KMS-11 (cell line): ENCODE data around the gene SYNE1.

ENCODE experiments used
- H2AFZ ChIP-seq: fragments of 200-600 bp; sonication (generic); 2 replicates; pipeline ENCODE4 v1.6.1; 2016; ENCODE audit warnings: antibody characterized with exemption, mixed run types, low read depth
- H3K27ac ChIP-seq: fragments of 200-600 bp; sonication (generic); 2 replicates; pipeline ENCODE4 v1.6.1; 2016; ENCODE audit warnings: mild to moderate bottlenecking, mixed run types
- H3K27me3 ChIP-seq: fragments of 200-600 bp; sonication (generic); 2 replicates; pipeline ENCODE4 v1.6.1; 2017; ENCODE audit warnings: mild to moderate bottlenecking, low read depth, mixed run types, moderate library complexity; ENCODE audit not compliant: insufficient read depth
- H3K36me3 ChIP-seq: fragments of 200-600 bp; sonication (generic); 2 replicates; pipeline ENCODE4 v1.6.1; 2017; ENCODE audit warnings: mild to moderate bottlenecking, mixed run types; ENCODE audit not compliant: insufficient read depth
- H3K4me1 ChIP-seq: fragments of 200-600 bp; sonication (generic); 2 replicates; pipeline ENCODE4 v1.6.1; 2016; ENCODE audit warnings: mild to moderate bottlenecking, low read depth, mixed run types; ENCODE audit not compliant: poor library complexity, severe bottlenecking
- H3K4me2 ChIP-seq: fragments of 200-600 bp; sonication (generic); 2 replicates; pipeline ENCODE4 v1.7.0; 2016; ENCODE audit warnings: mild to moderate bottlenecking, mixed run types
- H3K4me3 ChIP-seq: fragments of 200-600 bp; sonication (generic); IDR thresholded peaks from 2 replicates; pipeline ENCODE4 v1.6.1; 2017; ENCODE audit warnings: low read depth, low read length, mixed read lengths; ENCODE audit not compliant: insufficient read depth
- H3K79me2 ChIP-seq: fragments of 200-600 bp; sonication (generic); 2 replicates; pipeline ENCODE4 v1.6.1; 2016; ENCODE audit warnings: low read depth, mixed run types; ENCODE audit not compliant: insufficient read depth
- H3K9ac ChIP-seq: fragments of 200-600 bp; sonication (generic); 2 replicates; pipeline ENCODE4 v1.6.1; 2016; ENCODE audit warnings: mild to moderate bottlenecking, mixed run types
- H4K20me1 ChIP-seq: fragments of 200-600 bp; sonication (generic); 2 replicates; pipeline ENCODE4 v1.6.1; 2016; ENCODE audit warnings: mild to moderate bottlenecking, mixed run types; ENCODE audit not compliant: insufficient read depth
- TF ChIP-seq, protein P1 (sequence below): fragments of 200-600 bp; sonication (generic); conservative IDR thresholded peaks from 2 replicates; pipeline ENCODE4 v1.6.1; 2017; ENCODE audit warnings: low read depth, mild to moderate bottlenecking, antibody characterized with exemption, low read length, moderate library complexity, mixed read lengths

Gene SYNE1

DNA sequence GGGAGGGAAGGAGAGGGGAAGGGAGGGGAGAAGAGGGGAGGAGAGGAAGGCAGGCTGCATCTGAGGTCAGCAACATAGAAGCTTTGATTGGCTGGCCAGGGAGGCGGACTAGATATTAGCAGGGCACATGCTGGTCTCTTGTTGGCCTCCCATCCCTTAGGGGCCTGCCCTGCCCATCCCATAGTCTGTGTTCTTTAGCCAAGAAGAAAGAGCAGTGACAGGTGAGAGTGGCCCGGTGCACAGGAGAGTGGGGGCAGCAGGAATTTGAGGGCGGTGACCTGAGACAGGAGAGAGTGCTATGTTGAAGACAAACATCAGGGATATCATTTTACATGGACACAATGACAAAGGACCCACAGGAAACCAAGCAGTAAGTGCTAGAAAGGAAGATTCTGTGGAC, 413.5 kb downstream of the SYNE1 start:
- no peak overlapping the region for H3K4me3 ChIP-seq
- no peaks in the 10 kb centered on the region for H3K27me3 ChIP-seq
- H3K9ac ChIP-seq = no peak overlapping the region
- no peaks in the 10 kb centered on the region for H3K79me2 ChIP-seq
- H3K36me3 ChIP-seq = peaks cover 3% of the 10 kb centered on the region; the same call in 1 of the 2 replicates
- H3K4me2 ChIP-seq = no peak overlapping the region
- TF ChIP-seq, protein P1, sequence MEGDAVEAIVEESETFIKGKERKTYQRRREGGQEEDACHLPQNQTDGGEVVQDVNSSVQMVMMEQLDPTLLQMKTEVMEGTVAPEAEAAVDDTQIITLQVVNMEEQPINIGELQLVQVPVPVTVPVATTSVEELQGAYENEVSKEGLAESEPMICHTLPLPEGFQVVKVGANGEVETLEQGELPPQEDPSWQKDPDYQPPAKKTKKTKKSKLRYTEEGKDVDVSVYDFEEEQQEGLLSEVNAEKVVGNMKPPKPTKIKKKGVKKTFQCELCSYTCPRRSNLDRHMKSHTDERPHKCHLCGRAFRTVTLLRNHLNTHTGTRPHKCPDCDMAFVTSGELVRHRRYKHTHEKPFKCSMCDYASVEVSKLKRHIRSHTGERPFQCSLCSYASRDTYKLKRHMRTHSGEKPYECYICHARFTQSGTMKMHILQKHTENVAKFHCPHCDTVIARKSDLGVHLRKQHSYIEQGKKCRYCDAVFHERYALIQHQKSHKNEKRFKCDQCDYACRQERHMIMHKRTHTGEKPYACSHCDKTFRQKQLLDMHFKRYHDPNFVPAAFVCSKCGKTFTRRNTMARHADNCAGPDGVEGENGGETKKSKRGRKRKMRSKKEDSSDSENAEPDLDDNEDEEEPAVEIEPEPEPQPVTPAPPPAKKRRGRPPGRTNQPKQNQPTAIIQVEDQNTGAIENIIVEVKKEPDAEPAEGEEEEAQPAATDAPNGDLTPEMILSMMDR = no peak
- no peaks in the 10 kb centered on the region for H3K4me1 ChIP-seq
- no peak overlapping the region for H2AFZ ChIP-seq
- no peaks in the 10 kb centered on the region for H4K20me1 ChIP-seq
- H3K27ac ChIP-seq = no peak overlapping the region

DNA sequence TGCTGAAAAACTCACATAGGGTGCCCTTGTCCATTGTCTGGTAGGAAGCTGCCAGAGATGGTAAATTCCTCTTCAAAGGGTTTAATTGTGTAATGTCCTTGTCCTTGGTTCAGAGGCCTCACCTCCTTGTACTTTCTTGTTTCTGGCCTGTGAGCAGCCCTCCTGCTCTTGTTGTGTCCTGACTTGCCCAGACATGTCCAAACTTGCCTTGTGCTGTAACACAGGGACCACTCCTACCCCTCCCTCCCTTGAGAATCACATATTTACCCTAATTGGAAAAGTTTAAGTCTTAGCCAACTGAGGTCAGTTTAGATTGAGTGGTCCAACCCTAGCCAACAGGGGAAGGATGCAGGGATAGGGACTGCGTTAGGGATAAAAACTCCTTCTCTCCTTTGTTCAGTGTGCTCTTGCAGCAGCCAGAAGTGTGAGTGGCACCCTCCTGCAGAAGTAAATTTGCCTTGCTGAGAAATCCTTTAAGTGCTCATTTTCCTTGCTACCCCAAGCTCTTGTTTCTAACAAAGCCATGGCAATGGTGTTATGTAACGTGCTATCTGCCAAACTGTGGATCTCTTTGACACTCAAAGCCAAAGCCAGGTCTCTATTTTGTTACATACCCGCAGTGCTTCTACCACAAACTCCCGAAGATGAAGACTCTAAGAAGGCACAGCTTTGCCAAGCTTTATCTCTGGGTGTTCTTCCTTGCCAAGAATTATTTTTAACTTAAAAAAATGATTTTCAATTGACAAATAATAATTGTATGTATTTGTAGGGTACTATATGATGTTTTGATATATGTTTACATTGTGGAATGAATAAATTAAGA, 415.1 kb downstream of the SYNE1 start:
- Histone ChIP-seq H3K4me1 (no peaks in the 10 kb centered on the region), H3K9ac (no peak overlapping the region), H3K36me3 (0 out of 2 replicates have a peak, but pooled peaks cover 3% of the 10 kb centered on the region)

DNA sequence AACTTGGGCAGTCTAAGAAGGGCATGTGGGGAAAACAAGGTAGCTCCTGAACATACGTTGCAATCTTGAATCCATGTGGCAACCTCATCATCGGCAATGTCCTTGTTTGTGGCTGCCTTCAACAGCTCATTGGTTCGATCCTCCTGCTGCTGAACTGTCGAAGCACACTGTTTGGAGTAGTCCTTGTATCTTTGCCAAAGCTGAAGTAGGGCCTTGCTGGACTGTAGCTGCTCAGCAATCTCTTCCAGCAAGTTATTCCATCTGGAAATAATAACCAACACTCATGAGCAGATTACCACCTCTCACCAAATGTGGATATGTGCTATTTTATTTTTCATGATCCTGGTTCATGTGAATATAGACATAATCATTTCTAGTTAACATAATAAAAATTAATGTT, 416.4 kb downstream of the SYNE1 start:
- Histone ChIP-seq H3K4me2 (no peak overlapping the region), H3K36me3 (0 out of 2 replicates have a peak, but pooled peaks cover 3% of the 10 kb centered on the region), H3K4me3 (no peak overlapping the region), H3K4me1 (no peaks in the 10 kb centered on the region), H4K20me1 (no peaks in the 10 kb centered on the region), H2AFZ (no peak overlapping the region), H3K27me3 (no peaks in the 10 kb centered on the region), H3K27ac (no peak overlapping the region), H3K9ac (no peak overlapping the region), H3K79me2 (no peaks in the 10 kb centered on the region)
- TF ChIP-seq, protein P1 = no peak

More for the DNA sequence above, 415.1 kb downstream of the SYNE1 start:
- TF ChIP-seq, protein P1 = no peak
- no peak overlapping the region for H3K4me2 ChIP-seq
- no peaks in the 10 kb centered on the region for H4K20me1 ChIP-seq
- no peak overlapping the region for H3K27ac ChIP-seq
- H3K79me2 ChIP-seq = no peaks in the 10 kb centered on the region
- no peak overlapping the region for H2AFZ ChIP-seq
- H3K4me3 ChIP-seq = no peak overlapping the region
- no peaks in the 10 kb centered on the region for H3K27me3 ChIP-seq

DNA sequence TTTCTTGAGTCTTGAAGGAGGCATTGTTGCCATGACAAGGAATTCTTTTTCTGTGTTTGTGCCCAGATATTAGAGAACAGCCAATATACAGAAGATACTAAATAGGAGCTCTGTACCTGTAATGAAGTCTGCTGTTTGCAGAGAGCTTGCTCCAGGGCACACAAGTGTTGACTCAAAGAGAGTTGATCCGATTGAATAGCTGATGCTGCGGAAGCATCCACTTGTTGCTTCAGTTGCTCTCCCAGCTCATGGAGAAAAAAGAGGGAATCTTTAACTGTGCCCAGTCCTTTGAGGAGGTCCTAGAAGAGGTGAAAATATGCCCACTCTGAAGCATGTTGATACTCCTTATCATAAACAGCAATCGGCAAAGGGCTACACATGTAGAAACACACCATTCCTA, 418.3 kb downstream of the SYNE1 start:
- 0 out of 2 replicates have a peak, but pooled peaks cover 3% of the 10 kb centered on the region for H3K36me3 ChIP-seq
- no peak overlapping the region for H2AFZ ChIP-seq
- TF ChIP-seq, protein P1 = no peak
- H3K9ac ChIP-seq = no peak overlapping the region
- H3K4me3 ChIP-seq = no peak overlapping the region
- no peaks in the 10 kb centered on the region for H3K79me2 ChIP-seq
- no peaks in the 10 kb centered on the region for H3K4me1 ChIP-seq
- H4K20me1 ChIP-seq = no peaks in the 10 kb centered on the region
- H3K27me3 ChIP-seq = no peaks in the 10 kb centered on the region
- H3K4me2 ChIP-seq = no peak overlapping the region
- no peak overlapping the region for H3K27ac ChIP-seq
